Adrenal gland (tissue), 5 donors: ENCODE results near the gene LRIT3.

Experiments used
- CTCF ChIP-seq, 6 experiments: fragments of 450-650 bp in 4 of 6; fragments of 200-600 bp in 2 of 6; sonication (generic) in 1 of 6; IDR thresholded peaks; 1 replicate in 5 of 6; 2 replicates in 1 of 6; pipeline versions ENCODE4 v1.5.1 to v1.8.0; 2016 to 2021; ENCODE audit warnings: antibody characterized with exemption in 6 of 6, mild to moderate bottlenecking in 2 of 6, moderate library complexity in 1 of 6
- POLR2A ChIP-seq, 2 donors: fragments of 450-650 bp; IDR thresholded peaks; one replicate each; pipeline ENCODE4 v1.6.1; 2017; ENCODE audit warnings: antibody characterized with exemption in 2 of 2, mild to moderate bottlenecking in 2 of 2, moderate library complexity in 1 of 2
- donor health status: DM: no; HTN: no; CAD: no.

DNA sequence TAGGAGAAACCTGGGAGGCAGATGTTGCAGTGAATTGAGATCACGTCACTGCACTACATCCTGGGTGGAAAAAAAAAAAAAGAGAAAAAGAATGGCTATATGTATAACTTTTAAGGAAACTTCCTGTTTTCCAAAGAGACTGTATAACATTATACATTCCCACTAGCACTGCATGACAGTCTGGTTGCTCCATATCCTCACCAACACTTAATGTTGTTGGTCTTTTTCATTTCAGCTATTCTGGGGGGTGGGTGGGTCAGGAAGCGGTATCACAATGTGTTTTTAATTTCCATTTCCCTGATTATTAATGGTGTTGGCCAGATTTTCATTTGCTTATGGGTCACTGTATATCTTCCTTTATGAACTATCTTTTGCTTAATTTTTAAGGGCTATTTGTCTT, 13.4 kb downstream of the LRIT3 start:
- TF ChIP-seq CTCF (IDR thresholded peaks at IDR 0.05) (no peak), POLR2A (IDR thresholded peaks at IDR 0.05) (no peak)
